Caco-2 (cell line): ENCODE results near the gene EN2. TPM values are rescaled to one million over a fixed set of nuclear protein-coding genes. Genes with fewer than 3 reads are reported as not detected.

Experiments
- BruUV-seq: library from RNA; stranded (reverse); fragments of 400-500 nt; replicated peaks from 2 replicates; lab custom pipeline; 2021; lab: Mats Ljungman, UMichigan
- CTCF ChIA-PET: fragments of 300-600 bp; sonication (Branson Sonifier 250); formaldehyde crosslinking; loops from one replicate; lab custom pipeline; 2022; ENCODE audit warnings: antibody characterized with exemption; lab: Charles Lee
- POLR2A ChIA-PET: fragments of 300-600 bp; sonication (Branson Sonifier 250); formaldehyde crosslinking; loops from one replicate; lab custom pipeline; 2022; ENCODE audit warnings: antibody characterized with exemption; lab: Charles Lee
- DNase-seq, 2 experiments: peaks; one replicate each; pipeline versions ENCODE4 v3.0.0 to v3.0.0-alpha.2; 2020 to 2022
- H3K27me3 ChIP-seq: replicated peaks from 2 replicates; pipeline ENCODE4 v1.6.0; 2011; ENCODE audit warnings: low read length; ENCODE audit not compliant: control insufficient read depth, insufficient read depth
- H3K36me3 ChIP-seq: 2 replicates; pipeline ENCODE4 v1.5.1; 2011; ENCODE audit warnings: low read length; ENCODE audit not compliant: control insufficient read depth, insufficient read depth
- H3K4me1 ChIP-seq: fragments of 250-450 bp; sonication (Bioruptor Pico); 2 replicates; pipeline ENCODE4 v1.5.1; 2020; ENCODE audit warnings: mild to moderate bottlenecking
- H3K4me3 ChIP-seq: 2 replicates; pipeline ENCODE4 v1.5.1; 2011; ENCODE audit warnings: low read depth, mild to moderate bottlenecking, control low read depth, low read length
- H3K9me3 ChIP-seq: fragments of 250-450 bp; sonication (Bioruptor Pico); 2 replicates; pipeline ENCODE4 v1.5.1; 2020; ENCODE audit warnings: mild to moderate bottlenecking, moderate library complexity
- H3K27ac Mint-ChIP-seq: one replicate; pipeline ENCODE4 v1.8.0; 2022; ENCODE audit warnings: mixed read lengths; ENCODE audit not compliant: unreplicated experiment
- H3K27me3 Mint-ChIP-seq: one replicate; pipeline ENCODE4 v1.8.0; 2022; ENCODE audit warnings: mixed read lengths; ENCODE audit not compliant: insufficient read depth, unreplicated experiment
- H3K36me3 Mint-ChIP-seq: one replicate; pipeline ENCODE4 v1.8.0; 2022; ENCODE audit warnings: mild to moderate bottlenecking, mixed read lengths; ENCODE audit not compliant: insufficient read depth, unreplicated experiment
- H3K4me1 Mint-ChIP-seq: one replicate; pipeline ENCODE4 v1.8.0; 2022; ENCODE audit warnings: low read depth, mixed read lengths; ENCODE audit not compliant: unreplicated experiment
- H3K4me3 Mint-ChIP-seq: one replicate; pipeline ENCODE4 v1.8.0; 2022; ENCODE audit warnings: mild to moderate bottlenecking, moderate library complexity, mixed read lengths; ENCODE audit not compliant: unreplicated experiment
- H3K9me3 Mint-ChIP-seq: one replicate; pipeline ENCODE4 v1.8.0; 2022; ENCODE audit warnings: mixed read lengths; ENCODE audit not compliant: unreplicated experiment
- CTCF ChIP-seq, 2 experiments: fragments of 200-600 bp in 1 of 2; IDR thresholded peaks; 1 replicate in 1 of 2; 2 replicates in 1 of 2; pipeline versions ENCODE4 v1.5.1 to v1.8.0; 2011 to 2022; ENCODE audit warnings: antibody characterized with exemption in 1 of 2, control low read depth in 1 of 2, inconsistent platforms in 1 of 2, low read depth in 1 of 2, low read length in 1 of 2, mild to moderate bottlenecking in 1 of 2, moderate library complexity in 1 of 2; ENCODE audit not compliant: insufficient read depth in 1 of 2, severe bottlenecking in 1 of 2, unreplicated experiment in 1 of 2
- intact Hi-C: fragments of 100-400 bp; cut with micrococcal nuclease; formaldehyde crosslinking; loops from one replicate; pipeline ENCODE4 v1.10.0; 2022; ENCODE audit not compliant: unreplicated experiment
- total RNA-seq: library from RNA; stranded (reverse); gene quantifications from 2 replicates; pipeline ENCODE4 v1.2.3, GENCODE V29; 2022

The EN2 gene
- total RNA-seq, 1 experiment from 2014 or later: 1.5 TPM

GRCh38 chr7:155505422-155505793 lies 47.5 kb downstream of the EN2 start:
- Mint-ChIP-seq H3K4me1 (peaks cover 7% of the 10 kb centered on the region), H3K27ac (no peak overlapping the region), H3K4me3 (no peak overlapping the region), H3K27me3 (peaks cover 41% of the 10 kb centered on the region), H3K36me3 (no peaks in the 10 kb centered on the region), H3K9me3 (no peaks in the 10 kb centered on the region)
- Histone ChIP-seq H3K4me3 (no peak overlapping the region), H3K4me1 (0 out of 2 replicates have a peak, but pooled peaks cover 5% of the 10 kb centered on the region), H3K36me3 (no peaks in the 10 kb centered on the region; the same call in 1 of the 2 replicates), H3K9me3 (no peaks in the 10 kb centered on the region), H3K27me3 (no peaks in the 10 kb centered on the region; the same call in 1 of the 2 replicates)
- BruUV-seq: no TSS peak
- ChIA-PET POLR2A (no interaction called here), CTCF (no interaction called here)
- TF ChIP-seq CTCF (IDR thresholded peaks at IDR 0.05; ENCODE audit: insufficient read depth in 1 of 2, low read depth in 1 of 2, low read length in 1 of 2, severe bottlenecking in 1 of 2, unreplicated experiment in 1 of 2): no peak
- intact Hi-C loops: no loop called here
- DNase-seq: no peak

- Histone ChIP-seq H3K9me3 (no peaks in the 10 kb centered on the region), H3K27me3 (no peaks in the 10 kb centered on the region; the same call in 1 of the 2 replicates), H3K4me1 (0 out of 2 replicates have a peak, but pooled peaks cover 5% of the 10 kb centered on the region), H3K4me3 (0 out of 2 replicates have a peak overlapping the region, but pooled peaks have one; percentile 8), H3K36me3 (no peaks in the 10 kb centered on the region; the same call in 1 of the 2 replicates)
- DNase-seq: peak in 1 of 2 experiments; percentile 30
- Mint-ChIP-seq H3K27ac (no peak overlapping the region), H3K27me3 (peaks cover 38% of the 10 kb centered on the region), H3K36me3 (no peaks in the 10 kb centered on the region), H3K9me3 (no peaks in the 10 kb centered on the region), H3K4me1 (peaks cover 7% of the 10 kb centered on the region), H3K4me3 (peak overlapping the region; percentile 52)
- ChIA-PET CTCF (interaction anchor here (0.6 kb wide), 1 partner anchor 203 kb away, joined by 4 read pairs; no protein-coding TSS in a partner anchor), POLR2A (no interaction called here)
- BruUV-seq: no TSS peak
- no peak for TF ChIP-seq CTCF (IDR thresholded peaks at IDR 0.05; ENCODE audit: insufficient read depth in 1 of 2, low read depth in 1 of 2, low read length in 1 of 2, severe bottlenecking in 1 of 2, unreplicated experiment in 1 of 2)
- intact Hi-C loops: no loop called here
Observed at GRCh38 chr7:155506854-155507337, 49.0 kb downstream of the EN2 start.

- intact Hi-C loops: no loop called here
- TF ChIP-seq CTCF (IDR thresholded peaks at IDR 0.05; ENCODE audit: insufficient read depth in 1 of 2, low read depth in 1 of 2, low read length in 1 of 2, severe bottlenecking in 1 of 2, unreplicated experiment in 1 of 2): no peak
- H3K36me3 ChIP-seq: no peaks in the 10 kb centered on the region; the same call in 1 of the 2 replicates
- peaks cover 7% of the 10 kb centered on the region for H3K4me1 Mint-ChIP-seq
- no peaks in the 10 kb centered on the region for H3K9me3 Mint-ChIP-seq
- H3K4me3 Mint-ChIP-seq: no peak overlapping the region
- H3K4me1 ChIP-seq: 0 out of 2 replicates have a peak, but pooled peaks cover 5% of the 10 kb centered on the region
- peaks cover 35% of the 10 kb centered on the region for H3K27me3 Mint-ChIP-seq
- H3K36me3 Mint-ChIP-seq: no peaks in the 10 kb centered on the region
- ChIA-PET POLR2A (no interaction called here), CTCF (no interaction called here)
- no peaks in the 10 kb centered on the region for H3K9me3 ChIP-seq
- BruUV-seq: no TSS peak
- no peak overlapping the region for H3K27ac Mint-ChIP-seq
- no peak for DNase-seq
- H3K4me3 ChIP-seq: no peak overlapping the region
- no peaks in the 10 kb centered on the region; the same call in 1 of the 2 replicates for H3K27me3 ChIP-seq
Observed at GRCh38 chr7:155507576-155507975, 49.6 kb downstream of the EN2 start.
